CD4-positive, alpha-beta T cell treated with Interleukin-4 for 4 hours (primary cell): ENCODE data around the gene DHX57.

Experiments
- DNase-seq: peaks from one replicate; pipeline ENCODE4 v3.0.0-alpha.2; 2020

The DHX57 gene, protein sequence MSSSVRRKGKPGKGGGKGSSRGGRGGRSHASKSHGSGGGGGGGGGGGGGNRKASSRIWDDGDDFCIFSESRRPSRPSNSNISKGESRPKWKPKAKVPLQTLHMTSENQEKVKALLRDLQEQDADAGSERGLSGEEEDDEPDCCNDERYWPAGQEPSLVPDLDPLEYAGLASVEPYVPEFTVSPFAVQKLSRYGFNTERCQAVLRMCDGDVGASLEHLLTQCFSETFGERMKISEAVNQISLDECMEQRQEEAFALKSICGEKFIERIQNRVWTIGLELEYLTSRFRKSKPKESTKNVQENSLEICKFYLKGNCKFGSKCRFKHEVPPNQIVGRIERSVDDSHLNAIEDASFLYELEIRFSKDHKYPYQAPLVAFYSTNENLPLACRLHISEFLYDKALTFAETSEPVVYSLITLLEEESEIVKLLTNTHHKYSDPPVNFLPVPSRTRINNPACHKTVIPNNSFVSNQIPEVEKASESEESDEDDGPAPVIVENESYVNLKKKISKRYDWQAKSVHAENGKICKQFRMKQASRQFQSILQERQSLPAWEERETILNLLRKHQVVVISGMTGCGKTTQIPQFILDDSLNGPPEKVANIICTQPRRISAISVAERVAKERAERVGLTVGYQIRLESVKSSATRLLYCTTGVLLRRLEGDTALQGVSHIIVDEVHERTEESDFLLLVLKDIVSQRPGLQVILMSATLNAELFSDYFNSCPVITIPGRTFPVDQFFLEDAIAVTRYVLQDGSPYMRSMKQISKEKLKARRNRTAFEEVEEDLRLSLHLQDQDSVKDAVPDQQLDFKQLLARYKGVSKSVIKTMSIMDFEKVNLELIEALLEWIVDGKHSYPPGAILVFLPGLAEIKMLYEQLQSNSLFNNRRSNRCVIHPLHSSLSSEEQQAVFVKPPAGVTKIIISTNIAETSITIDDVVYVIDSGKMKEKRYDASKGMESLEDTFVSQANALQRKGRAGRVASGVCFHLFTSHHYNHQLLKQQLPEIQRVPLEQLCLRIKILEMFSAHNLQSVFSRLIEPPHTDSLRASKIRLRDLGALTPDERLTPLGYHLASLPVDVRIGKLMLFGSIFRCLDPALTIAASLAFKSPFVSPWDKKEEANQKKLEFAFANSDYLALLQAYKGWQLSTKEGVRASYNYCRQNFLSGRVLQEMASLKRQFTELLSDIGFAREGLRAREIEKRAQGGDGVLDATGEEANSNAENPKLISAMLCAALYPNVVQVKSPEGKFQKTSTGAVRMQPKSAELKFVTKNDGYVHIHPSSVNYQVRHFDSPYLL (N-terminal part only)

DNA sequence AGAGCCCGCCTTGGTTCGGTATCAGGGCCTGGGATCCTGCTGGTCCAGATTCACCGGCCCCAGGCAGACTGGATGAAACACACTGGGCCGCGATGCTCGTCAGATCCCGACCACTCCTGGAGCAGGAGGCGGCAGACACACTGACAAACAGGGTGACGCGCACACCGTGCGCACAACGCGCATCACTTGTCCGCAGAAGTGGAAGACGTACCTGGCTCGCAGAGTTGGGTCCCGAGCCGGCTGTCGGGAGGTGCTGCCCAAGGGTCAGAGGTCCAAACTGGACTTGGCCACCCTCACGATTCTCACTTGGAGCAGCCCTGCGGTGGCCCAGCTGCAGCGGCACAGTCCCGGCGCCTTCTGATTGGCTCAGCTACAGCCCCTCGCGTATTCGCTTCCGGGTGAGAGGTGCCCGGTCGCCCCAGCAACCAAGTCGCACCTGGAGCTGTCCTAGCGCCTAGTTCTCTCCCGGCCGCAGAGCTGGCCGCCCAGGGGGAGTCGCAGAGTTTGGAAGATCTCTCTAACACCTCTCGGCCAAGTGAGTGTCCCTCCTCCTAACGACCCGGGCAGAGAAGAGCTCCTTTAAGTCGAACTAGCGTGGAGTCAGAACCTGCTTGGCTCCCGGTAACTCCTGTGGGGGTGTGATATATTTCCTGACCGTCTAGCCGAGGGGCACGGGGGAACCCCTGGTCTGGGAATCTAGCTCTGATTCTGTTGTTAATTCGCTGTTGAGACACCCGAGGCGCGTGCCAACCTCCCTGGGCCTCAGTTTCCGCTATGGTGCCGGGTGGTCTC lies at the start of gene DHX57, which contains the start of gene MORN2:
DHX57 (minus strand) TSS at position 359 of the 792 bp plus-strand sequence. CDS start 7,529 bp downstream, outside the sequence.
MORN2 (plus strand) TSS at position 401 of the 792 bp plus-strand sequence.
- peak; percentile 81 for DNase-seq

DNA sequence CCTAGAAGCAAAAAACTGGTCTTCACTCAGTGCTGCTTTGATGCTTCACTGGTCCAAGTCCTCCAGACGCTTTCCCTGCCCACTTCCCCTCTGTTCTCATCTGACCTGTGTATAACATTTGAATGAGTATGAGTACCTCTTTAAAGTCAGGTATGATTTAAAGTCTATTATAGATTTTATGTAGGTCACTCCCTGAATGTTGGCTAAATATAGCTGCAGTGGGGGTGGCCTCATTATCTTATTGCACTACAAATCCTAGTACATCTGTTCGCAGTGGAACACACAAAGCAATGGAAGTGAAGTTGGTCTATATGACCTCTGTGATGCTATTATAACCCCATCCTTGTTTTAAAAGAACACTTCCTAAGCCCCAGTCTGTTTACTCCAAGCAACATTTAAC lies 47.2 kb upstream of the DHX57 start:
- no peak for DNase-seq

DNA sequence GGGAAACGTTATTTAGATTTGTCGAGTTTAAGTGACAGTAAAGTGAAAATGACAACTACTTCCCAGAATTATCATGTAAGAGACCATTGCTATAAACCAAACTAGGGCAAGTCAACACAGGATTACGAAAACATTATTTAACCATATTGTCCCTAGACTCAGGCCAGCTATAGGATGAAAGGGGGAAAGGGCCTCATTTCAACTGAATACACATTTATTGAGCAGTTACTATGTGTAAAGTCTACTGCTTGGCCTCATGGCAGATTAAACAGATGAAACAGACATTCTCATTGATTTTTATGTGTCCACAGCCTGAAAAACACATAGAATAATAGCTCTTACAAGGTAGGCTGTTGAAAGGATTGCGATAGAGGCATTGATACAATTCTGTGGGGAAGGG lies 46.7 kb upstream of the DHX57 start:
- no peak for DNase-seq

DNA sequence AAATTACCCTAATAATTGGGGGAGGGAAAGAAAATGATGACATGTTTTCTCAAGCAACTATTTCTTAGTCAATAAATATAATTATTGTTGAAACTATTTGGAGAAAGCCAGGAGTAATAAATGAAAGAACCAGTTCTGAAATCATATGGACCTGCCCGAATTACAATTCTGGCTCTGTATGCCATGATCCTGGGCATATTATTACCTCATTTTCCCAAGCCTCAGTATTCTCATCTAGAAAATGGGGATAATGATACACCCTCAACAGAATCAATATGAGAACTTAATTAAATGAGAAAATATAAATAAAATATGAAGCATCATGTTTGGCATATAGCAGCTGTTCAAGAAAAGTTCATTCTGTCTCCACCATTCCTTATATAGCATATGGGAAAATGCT lies 36.9 kb upstream of the DHX57 start:
- no peak for DNase-seq

DNA sequence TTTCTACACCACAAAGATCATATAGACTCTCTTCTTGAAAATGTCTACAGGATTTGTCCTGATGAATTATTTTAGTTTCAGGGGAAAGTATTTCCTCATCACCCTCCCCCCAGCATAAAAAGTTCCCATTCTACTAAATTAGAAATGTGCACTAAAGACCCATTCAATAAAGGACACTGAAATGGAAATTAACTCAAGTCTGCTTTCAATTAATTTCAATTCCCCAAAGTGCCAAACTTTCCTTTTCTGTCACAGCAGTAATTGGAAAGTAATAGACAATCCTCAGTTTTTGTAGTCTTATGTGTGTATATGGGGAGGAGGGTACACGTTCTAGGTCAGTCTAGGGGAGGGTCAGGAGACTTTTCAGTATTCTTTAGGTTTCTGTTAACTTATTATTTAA lies 35.5 kb upstream of the DHX57 start:
- no peak for DNase-seq

DNA sequence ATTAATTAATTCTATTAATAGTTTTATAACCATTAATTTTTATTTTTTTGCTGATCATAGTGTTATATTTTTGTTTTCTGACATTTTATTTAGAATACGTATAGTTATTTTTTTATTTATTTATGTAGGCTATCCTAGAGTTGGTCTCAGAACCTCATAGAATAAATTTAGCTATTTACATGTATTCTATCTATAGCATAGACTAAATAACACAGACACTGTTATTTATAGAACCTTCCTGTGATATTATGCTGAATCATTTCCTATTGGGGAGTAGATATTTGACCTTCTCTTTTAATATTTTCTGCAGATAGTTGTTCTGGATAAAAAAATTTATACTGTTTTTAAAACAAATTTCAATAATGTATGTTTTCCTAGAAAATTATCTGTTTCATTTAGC lies 34.1 kb upstream of the DHX57 start:
- DNase-seq = no peak

DNA sequence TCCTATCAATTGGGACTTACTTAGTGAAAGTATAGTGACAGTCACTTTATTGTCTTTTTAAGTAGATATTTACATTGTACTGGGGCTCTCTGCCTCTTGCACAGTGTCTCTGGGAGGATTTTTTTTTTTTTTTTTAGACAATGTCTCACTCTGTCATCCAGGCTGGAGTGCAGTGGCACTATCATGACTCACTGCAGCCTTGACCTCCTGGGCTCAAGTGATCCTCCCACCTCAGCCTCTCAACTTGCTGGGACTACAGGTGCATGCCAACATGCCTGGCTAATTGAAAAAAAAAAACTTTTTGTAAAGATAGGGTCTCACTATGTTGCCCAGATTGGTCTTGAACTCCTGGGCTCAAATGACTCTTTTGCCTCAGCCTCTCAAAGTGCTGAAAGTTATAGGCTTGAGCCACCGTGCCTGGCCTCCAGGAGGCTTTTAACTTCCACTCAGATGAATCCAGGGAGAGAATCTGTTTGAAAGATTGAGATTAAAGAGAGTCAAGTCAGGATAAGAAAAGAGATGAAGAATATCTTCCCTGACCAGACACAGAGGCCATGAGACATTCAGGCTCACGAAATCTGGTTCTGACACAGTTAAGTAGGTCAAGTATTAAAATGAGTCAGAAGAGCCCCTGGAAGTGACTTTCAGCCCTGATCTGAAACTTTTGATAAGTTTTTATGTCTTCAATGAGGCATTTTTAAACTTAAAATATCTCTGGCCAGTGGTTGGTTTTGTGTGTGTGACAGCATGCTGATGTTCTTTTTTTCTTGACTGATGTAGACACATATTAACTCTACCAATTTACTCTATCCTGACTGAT lies 32.2 kb upstream of the DHX57 start:
- DNase-seq = no peak

DNA sequence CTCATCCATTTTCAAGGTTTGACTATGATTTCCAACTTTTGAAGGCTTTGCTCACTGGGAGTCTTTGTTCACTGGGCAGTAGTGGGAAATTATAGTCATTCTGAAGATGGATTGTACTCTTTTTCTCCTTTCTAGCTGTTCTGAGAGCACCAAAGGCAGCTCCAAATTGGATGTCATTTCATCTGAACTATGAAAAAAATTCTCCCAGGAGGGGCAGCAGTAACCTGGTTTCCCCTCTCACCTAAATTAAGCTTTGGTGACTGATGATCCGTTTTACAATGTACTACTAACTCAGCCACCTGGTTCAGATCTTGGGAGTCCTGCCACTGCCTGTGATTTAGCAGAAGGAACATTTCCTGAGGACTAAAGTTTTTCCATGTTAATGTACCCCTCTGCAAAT lies 31.5 kb upstream of the DHX57 start:
- no peak for DNase-seq

DNA sequence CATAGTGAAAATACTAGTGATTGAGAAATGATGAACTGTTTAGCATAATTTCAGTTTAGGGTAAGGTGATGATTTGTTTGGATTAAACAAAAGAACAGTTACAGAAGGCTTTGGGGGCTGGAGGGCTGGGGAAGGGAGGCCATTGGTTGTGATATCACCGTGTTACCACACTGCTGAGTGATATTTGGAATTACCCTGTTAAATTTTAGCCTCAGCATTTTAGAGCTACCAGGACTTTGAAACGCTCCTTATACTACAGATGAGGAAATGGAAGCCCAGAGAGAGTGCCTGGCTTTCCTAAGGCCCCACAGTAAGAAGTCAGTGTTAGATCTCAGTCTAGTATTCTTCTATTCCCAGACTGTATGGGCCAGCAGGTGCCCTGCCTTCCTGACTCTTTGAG lies 29.5 kb upstream of the DHX57 start:
- no peak for DNase-seq

DNA sequence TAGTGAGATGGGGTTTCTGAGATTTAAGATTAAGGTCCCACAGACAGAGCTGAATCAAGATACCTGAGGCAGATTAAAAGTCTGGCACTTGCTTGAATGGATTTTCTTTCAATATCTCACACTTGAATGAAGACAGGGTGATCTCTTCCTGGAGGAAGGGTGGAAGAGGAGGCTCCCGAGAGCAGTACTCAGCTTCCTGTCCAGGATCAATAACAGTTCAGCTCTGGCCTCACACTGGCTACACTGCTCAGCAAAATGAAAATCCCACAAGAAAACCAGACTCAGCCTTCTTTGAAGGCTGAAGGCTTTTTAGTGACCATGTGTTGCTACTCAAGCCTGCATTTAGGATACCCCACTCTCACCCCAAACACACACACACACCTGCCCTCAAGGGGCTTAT lies 25.0 kb upstream of the DHX57 start:
- DNase-seq = no peak

DNA sequence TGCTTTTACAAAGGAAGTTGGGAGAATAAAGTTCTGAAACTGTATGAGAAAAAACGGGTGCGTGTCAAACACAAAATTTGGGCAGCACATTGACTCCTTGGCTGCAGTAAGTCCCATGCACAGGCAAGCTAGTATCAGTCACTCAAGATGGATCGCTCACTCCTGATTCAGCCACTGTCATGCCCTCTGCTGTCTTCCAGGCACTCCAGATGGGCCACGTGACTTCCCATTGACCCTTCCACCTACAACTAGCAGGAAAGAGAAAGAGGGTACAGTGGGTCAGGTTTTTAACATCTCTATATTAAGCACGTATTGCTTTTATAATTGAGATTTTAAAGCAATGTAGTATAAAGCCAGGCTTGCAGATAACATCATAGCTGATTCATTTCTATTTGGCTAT lies 22.5 kb upstream of the DHX57 start:
- DNase-seq = no peak

DNA sequence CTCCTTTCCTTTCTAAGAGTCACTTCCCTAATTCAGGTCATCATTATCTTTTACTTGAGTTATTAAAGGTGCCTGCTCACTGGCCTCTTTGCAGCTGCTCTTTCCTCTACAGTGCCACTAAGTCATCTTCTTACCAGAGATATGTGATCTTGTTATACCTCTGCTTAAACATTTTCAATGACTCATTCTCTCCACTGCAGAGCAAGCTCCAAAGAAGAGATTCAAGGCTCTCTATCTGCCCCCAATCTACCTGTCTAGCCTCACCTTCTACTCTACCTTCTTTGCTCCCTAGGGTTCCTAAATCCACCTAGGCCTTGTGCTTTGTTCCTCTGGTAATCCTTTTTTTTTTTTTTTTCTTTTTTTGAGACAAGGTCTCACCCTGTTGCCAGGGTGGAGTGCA lies 17.1 kb upstream of the DHX57 start:
- no peak for DNase-seq

DNA sequence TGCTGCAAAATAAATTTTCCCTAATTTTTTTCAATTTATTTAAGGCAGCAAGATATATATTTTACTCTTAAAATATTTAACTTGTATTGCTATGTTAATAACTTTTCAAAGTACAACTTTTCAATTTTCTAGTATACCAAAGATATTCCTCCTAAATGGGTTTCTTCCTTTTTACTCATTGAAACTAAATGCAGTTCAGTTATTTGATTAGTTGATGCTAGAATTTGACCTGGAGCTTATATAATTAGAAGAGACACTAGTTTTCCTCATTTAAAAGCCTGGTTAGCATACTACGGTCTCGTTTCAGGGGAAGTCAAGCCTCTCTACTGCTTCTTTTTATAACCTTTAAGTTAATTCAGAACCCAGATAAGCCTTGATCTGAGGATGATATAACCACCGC lies 13.8 kb upstream of the DHX57 start, which contains the start of gene ARHGEF33:
ARHGEF33 (plus strand) TSS at position 301 of the 400 bp plus-strand sequence. CDS start 29,573 bp downstream, outside the sequence.
- no peak for DNase-seq

DNA sequence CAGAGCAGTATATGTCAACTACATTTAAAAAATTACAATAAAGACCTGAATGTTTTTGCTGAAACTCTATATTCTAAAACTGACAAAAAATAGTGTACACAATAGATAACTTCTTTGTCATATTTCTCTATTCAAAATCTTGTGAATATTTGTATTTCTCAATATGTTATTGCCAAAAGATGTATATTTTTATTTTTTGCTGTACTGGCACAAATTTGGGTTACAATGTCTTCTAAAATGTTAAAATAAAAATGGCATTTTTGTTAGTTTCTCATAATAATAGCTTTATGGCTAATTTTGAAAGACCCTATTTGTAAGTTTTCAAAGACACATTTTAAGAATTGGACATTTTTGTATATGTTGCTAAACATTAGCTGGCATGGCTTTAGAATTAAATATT lies 13.3 kb upstream of the DHX57 start:
- DNase-seq = no peak

DNA sequence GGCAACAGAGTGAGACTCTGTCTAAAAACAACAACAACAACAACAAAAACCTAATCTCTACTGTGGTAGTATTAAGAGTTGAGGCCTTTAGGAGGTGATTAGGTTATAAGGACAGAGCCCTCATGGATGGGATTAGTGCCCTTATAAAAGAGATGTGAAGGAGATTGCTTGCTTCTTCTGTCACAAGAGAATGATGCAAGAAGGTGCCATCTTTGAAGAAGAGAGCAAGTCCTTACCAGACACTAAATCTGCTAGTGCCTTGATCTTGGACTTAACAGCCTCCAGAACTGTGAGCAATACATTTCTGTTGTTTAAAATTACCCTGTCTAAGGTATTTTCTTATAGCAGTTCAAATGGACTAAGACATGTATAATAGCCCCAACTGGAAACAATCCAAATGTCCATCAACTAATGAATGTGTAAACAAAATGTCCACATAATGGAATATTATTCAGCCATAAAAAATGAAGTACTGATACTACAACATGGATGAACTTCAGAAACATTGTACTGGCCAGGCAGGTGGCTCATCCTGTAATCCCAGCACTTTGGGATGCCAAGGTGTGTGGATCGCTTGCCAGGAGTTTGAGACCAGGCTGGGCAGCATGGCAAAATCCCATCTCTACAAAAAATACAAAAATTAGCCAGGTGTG lies 12.3 kb upstream of the DHX57 start:
- DNase-seq = no peak

DNA sequence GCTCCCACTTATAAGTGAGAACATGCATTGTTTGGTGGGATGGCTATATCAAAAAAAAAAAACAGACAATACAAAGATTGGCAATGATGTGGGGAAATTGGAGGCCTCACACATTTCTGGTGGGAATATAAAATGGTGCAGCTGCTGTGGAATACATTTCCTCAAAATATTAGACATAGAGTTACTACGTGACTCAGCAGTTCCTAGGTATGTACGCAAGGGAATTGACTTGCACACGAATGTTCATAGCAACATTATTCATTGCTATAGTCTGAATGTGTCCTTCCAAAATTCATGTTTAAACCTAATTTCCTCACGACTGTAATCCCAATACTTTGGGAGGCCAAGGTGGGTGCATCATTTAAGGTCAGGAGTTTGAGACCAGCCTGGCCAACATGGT lies 11.6 kb upstream of the DHX57 start:
- DNase-seq = no peak

DNA sequence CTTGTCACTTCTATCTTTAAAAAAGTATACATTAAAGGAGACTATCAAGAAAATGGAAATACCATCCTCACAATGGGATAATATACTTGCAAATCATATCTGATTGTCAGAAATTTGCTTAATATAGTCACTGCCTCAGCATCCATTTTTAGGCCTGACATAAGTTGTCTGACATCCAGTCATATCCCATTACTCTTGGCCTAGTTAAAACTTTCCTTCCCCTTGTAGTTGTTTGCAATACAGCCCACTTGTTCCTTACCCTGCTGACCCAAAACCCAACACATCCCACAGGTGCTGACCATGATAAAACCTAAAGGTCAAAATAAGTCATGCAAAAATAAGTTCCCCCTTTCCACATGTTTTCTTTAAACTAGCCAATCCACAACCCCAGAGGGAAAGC lies 10.3 kb upstream of the DHX57 start:
- DNase-seq = no peak

DNA sequence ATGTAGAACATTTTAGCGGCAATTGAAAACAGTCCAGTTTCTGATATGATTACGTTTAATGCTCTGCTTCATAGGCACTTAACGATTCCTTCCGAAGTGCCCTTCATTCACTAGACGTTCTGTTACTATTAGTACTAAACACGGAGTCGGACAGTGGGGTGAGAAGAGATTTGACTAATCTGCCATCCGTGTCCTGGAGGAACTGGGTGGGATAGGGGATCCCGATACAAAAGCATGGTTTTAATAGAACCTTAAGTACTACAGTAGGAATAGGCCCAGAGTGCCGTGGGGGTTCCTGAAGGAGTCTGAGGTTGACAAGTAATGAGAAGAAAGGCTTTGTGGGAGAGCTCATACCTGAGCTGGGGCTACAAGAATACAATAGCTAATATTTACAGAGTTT lies 673 bp upstream of the DHX57 start:
- DNase-seq = no peak

DNA sequence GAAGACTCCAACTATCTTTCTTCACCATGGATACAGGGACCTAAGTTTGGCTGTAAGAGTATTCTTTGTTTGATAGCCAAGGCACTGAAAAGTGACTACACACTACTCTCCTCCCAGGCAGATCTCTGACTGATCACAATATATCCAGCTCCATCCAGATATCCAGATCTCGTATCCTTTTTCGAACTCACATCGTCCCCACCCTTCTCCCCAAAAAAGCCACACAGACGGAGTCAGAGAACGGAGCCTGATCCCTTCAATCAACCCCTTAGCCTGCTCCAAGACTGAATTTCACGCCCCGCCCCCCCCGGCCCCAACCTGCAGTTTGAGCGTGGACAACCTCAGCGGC lies 533 bp downstream of the DHX57 start:
- no peak for DNase-seq

DNA sequence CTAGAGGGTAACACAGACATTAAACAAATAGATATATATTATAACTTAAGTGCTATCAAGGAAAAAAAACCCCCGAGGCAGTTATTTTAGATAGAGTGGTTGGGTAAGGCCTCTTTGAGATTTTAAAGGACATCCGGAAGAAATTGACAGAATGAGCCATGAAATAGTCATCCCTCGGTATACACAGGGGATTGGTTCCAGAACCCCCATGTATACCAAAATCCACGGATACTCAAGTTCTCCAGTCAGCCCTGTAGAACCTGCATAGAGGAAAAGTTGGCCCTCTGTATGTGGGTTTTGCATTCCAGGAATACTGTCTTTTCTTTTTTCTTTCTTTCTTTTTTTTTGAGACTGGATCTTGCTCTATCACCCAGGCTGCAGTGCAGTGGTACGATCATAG lies 2.0 kb downstream of the DHX57 start:
- no peak for DNase-seq

DNA sequence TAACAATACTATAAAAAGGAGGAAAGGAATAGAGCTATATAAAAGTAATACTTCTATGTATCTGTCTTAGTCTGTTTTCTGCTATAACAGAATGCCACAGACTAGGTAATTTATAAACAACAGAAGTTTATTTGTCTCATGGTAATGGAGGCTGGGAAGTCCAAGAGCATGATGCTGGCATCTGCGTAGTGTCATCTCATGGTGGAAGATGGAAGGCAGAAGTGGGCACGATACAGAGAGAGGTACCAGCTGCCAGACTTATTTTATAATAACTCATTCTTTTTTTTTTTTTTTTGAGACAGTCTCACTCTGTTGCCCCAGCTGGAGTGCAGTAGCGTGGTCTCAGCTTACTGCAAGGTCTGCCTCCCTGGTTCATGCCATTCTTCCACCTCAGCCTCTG lies 4.3 kb downstream of the DHX57 start:
- no peak for DNase-seq
